C4-2B (cell line): Measurements from ENCODE around the gene CDKN1B.
A peak's percentile ranks its signal among the peaks of the same experiment; 100 is the strongest.

Experiments used
- H3K27ac ChIP-seq: fragments of 450-650 bp; 2 replicates; pipeline ENCODE4 v1.5.1; 2017
- ZFX ChIP-seq: fragments of 450-650 bp; IDR thresholded peaks from 2 replicates; pipeline ENCODE4 v1.6.1; 2017
- TF ChIP-seq, protein P1 (sequence below): fragments of 450-650 bp; conservative IDR thresholded peaks from 2 replicates; pipeline ENCODE4 v1.5.1; 2017; ENCODE audit warnings: mild to moderate bottlenecking

Gene CDKN1B

DNA sequence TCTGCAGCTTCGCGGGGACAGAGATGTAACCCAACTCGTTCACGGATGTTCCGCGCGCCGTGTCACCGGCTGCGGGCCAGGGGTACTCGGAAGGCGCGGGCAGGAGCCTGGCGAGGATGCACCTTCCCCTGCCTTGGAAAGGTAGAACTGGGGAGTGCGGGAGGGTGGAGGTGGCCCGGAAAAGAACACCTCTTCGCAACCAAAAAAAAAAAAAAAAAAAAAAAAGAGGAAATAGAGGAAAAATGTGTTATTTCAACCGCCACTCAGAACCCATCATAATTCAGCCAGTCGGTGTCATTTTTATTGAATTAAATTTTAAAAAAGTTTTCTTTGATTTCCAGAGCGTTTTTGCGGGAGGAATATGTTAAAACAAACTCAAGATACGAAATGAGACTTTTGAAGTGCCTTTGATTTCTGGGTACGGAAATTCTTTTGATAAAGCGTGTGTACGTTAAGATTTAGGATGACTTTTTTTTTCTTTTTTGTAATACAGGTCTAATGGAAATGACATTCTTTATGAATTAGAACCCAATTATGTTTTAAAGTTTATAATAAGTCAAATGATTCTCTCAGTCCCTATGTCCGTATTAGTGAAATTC lies 8.9 kb downstream of the CDKN1B start:
- TF ChIP-seq, protein P1, sequence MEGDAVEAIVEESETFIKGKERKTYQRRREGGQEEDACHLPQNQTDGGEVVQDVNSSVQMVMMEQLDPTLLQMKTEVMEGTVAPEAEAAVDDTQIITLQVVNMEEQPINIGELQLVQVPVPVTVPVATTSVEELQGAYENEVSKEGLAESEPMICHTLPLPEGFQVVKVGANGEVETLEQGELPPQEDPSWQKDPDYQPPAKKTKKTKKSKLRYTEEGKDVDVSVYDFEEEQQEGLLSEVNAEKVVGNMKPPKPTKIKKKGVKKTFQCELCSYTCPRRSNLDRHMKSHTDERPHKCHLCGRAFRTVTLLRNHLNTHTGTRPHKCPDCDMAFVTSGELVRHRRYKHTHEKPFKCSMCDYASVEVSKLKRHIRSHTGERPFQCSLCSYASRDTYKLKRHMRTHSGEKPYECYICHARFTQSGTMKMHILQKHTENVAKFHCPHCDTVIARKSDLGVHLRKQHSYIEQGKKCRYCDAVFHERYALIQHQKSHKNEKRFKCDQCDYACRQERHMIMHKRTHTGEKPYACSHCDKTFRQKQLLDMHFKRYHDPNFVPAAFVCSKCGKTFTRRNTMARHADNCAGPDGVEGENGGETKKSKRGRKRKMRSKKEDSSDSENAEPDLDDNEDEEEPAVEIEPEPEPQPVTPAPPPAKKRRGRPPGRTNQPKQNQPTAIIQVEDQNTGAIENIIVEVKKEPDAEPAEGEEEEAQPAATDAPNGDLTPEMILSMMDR: no peak
- TF ChIP-seq ZFX: no peak

DNA sequence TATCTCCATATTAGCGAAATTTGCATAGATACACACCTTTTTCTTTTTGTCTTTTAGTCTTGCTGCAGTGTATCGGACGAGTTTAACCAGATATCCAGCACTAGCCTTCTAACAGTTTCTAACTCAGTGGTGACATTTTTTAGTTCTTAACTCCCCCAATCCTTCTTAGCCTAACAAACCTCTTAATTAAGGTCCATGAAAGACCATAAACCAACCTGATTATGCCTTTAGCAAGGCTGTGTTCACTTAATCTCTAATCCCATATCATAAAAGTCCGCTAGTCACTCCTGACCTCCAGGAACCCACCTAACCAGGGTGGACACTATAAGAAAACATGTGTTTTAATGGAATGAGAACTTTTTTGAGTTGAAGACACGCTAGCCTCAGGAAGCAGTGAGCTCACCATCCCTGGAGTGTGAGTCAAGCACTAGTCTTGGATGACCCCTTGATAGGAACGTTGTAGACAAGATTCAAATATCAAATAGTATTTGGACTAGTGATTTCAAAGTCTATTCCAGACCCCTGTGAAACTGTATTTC lies 9.5 kb downstream of the CDKN1B start:
- TF ChIP-seq ZFX: no peak
- TF ChIP-seq, protein P1: no peak
- peak overlapping the region; percentile 34; the same call in 1 of the 2 replicates for H3K27ac ChIP-seq

More for the DNA sequence above, 8.9 kb downstream of the CDKN1B start:
- peak overlapping the region; percentile 99 for H3K27ac ChIP-seq

DNA sequence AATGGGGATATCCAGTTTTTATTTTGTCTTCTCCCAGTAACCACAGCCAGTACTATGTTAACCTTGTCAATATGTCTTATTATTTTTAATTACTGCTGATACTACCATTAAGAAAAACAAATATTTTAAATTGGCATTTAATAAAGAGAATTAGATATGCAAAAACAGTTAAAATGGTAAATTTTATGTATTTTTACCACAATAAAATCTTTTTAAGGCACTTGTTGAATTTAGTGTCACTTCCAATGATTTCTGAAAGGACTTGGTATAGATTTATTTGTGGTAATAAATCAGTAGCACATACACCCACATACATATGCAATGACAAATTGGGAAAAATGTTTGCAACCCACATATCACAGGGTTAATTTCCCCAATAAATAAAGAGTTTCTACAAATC lies 14.0 kb downstream of the CDKN1B start:
- no peak for TF ChIP-seq ZFX
- TF ChIP-seq, protein P1: no peak
- no peak overlapping the region for H3K27ac ChIP-seq

DNA sequence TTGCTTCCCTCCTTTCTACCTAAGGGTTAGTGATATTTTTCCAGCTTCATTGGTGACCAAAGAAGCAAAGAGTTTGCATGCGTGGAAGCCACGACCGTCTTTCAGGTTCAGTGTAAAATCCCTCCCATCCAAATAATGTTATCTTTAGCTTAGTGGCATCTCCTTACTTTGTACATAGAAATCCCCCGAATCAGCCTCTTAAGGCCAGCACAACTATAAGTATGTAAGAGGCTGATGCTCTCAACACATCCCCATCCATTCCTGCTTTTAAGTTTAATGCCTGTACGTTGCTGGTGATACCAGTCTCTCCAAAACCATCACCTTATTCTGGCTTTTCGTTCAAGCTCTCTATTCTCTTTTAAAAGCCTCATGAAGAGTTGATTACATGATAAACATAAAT lies 14.6 kb downstream of the CDKN1B start:
- TF ChIP-seq ZFX: no peak
- TF ChIP-seq, protein P1: no peak
- H3K27ac ChIP-seq: no peak overlapping the region

DNA sequence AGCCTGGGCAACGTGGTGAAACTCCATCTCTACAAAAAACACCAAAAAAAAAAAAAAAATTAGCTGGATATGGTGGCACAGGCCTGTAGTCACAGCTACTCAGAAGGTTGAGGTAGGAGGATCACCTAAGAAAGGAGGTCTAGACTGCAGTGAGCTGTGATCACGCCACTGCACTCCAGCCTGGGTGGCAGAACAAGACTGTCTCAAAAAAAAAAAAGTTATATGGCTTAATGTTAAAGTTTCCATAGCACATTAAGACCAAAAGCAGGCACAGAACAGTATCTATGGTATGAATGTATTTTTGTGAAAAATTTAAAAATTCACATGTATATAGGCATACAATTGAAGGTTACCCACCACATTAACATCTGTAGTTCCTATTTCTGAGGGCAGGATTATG lies 15.9 kb downstream of the CDKN1B start:
- TF ChIP-seq, protein P1: no peak
- TF ChIP-seq ZFX: no peak

DNA sequence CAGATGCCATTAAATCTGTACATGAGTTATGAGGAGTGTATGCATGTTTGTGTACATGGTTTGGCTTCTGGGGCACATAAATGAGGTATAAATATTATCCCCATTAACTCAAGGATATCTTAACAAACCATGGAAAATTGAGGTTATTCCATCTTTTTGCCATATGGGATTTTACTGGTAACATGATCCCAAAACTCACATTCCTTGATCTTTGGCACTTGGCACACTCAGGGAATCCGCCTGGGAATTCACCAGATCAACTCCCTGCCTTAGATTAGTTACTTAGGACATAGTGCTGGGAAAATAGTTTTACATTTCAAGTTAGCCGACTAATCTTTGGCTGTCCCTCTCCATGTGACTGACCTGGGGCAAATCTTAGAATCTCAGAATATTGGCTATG lies 16.9 kb downstream of the CDKN1B start:
- H3K27ac ChIP-seq: no peak overlapping the region
- TF ChIP-seq, protein P1: no peak
- TF ChIP-seq ZFX: no peak

More for the DNA sequence above, 15.9 kb downstream of the CDKN1B start:
- H3K27ac ChIP-seq: no peak overlapping the region

DNA sequence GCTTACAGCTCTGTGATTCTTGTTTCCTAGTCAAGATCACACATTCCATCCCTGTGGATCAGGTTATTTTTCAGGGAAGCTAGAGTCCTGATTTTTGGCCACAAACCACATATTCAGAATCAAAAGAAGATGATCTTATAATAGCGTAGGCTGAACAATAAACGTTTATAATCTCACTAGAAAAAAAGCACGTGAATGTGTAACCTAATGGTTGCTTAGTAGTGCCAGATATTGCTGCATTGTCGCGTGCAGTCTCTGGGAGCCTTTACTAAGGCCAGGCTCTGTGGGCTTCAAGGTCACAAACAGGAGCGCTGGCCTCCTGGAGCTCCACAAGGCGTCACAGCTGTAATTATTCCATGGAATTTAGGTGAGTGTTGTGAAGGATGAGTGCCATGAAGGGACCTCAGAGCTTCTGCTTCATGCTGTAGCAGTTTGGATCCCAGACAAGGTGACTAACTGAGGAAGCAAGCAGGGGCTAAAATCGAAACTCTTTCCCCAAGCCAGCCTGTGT lies 17.4 kb downstream of the CDKN1B start:
- no peak overlapping the region for H3K27ac ChIP-seq
- TF ChIP-seq, protein P1: no peak
- no peak for TF ChIP-seq ZFX
